Measurements from ENCODE around the gene NRXN3.
"Not testable (repeated sequence)": the region's sequence is repeated elsewhere in the genome, so short reads cannot be mapped to it uniquely, and the experiment has no call there.

NRXN3 gene

DNA sequence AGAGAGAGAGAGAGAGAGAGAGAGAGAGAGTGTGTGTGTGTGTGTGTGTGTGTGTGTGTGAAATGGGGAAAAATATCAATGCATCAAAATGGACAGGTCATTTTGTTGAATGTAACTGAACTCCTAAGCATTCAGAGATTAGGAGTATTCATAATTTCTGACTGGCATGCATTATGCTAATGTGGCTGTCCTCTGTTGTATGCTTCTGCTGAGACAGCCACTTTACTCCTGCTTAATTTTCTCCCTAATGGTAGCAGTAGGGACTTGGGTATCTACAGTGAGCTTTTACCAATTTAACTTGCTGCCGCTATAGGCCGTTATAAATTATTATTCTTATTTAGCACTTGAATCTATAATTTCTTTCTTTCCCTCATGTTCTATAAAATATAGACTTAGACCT is 924.8 kb downstream of the NRXN3 start:
- in situ Hi-C loops (cut with MboI; ENCODE audit: low sequenced_read_pairs), result no loop called here

DNA sequence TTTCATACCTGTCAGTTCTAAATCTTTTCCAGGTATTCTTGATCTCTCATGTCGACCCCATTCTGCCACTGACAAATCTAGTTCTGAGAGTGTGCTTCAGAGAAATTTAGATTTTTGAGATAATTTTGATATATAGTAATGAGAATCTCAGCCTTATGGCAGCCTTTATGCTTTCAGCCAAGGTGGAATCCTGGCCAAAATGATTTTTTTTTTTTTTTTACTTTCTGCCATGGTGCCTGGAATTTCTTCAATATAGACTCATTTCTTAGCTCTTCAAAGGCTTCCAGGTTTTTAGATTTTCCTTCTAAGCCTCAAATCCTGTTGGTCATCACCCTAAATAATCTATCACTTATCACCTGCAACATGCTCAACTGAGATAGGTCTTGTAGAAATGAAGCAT is 926.6 kb downstream of the NRXN3 start:
- in situ Hi-C loops (cut with MboI; ENCODE audit: low sequenced_read_pairs), result no loop called here

DNA sequence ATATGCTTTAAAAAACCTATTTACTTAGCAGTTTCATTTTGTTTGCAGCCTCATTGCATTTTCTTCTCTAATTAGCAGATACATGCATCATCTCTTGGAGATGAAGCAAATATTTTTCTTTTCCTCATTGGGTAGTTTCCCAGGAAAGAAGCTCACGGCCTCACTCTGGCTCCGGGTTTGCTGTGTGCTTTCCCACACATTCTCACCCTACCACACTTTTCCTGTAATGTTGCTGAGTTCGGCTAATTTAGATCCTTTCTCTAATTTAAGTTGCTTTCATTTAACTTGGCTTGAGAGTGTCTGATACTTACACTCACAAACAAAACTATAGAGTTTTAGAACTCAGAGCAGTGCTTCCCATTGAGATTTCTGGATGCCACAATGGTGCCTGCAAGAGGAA is 928.2 kb downstream of the NRXN3 start:
- in situ Hi-C loops (cut with MboI; ENCODE audit: low sequenced_read_pairs), result no loop called here

DNA sequence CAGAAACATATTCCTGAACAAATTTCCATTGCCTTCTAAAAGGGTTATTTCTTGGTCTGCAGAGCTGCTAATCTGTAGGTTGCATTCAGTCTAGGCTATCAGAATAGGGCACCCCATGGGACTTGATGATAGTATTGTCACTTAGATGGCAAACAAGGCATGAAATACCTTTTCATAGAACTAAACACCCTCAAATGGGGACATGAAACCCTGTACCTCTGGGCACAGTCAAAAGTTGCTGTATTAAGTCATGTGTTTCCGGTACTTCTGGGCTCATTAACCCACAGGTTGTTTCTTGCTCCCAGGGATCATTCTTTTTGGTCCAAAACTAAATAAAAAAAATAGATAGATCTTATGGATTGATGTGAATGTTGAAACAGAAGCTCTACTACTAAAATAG is 930.4 kb downstream of the NRXN3 start:
- in situ Hi-C loops (cut with MboI; ENCODE audit: low sequenced_read_pairs), result no loop called here

DNA sequence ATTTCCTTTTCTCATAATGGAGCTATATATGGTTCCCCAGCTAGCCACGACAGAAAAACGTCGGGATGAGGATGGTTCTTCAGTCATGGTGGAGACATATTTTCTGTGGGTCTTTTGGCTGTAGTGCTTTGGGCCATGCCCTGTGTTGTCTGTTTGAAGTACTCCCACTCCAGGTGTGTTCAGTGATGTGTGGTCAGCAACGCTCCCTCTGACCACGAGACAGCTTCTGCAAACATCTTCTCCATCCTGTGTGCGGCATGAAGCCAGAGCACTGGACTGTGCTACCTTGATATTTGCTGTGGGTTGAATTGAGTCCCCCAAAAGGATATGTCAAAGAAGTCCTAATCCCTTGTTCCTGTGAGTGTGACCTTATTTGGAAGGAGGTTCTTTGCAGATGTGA is 931.2 kb downstream of the NRXN3 start:
- in situ Hi-C loops (cut with MboI; ENCODE audit: low sequenced_read_pairs), result no loop called here

DNA sequence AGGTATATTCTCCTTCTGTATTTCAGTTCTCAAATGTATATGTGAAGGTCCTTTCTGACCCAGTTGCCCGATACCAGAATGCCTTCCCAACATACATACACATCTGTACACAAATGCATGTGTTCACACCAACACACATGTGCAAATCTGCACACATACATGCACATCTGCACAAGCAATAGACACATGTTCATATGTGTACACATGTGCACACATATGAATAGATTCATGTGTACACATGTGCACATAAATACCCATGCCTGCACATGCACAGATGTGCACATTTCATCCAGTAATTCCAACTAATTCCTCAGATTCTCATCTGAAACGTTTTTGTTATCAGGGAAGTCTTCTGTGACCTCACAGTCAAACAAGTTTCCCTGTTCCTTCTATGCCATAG is 933.6 kb downstream of the NRXN3 start:
- in situ Hi-C loops (cut with MboI; ENCODE audit: low sequenced_read_pairs), result no loop called here

DNA sequence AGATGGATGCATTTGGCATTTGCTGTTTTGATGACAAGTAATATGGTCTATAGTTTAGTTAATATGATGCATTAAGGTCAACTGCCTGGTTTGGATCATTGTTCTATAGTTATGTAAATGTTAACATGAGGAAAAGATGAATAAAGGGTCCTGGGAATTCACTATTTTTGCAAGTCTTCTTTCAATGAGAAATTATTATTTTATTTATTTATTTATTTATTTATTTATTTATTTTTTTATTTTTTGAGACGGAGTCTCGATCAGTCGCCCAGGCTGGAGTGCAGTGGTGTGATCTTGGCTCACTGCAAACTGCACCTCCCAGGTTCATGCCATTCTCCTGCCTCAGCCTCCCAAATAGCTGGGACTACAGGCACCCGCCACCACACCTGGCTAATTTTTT is 940.4 kb downstream of the NRXN3 start:
- in situ Hi-C loops (cut with MboI; ENCODE audit: low sequenced_read_pairs), result not testable (repeated sequence)

DNA sequence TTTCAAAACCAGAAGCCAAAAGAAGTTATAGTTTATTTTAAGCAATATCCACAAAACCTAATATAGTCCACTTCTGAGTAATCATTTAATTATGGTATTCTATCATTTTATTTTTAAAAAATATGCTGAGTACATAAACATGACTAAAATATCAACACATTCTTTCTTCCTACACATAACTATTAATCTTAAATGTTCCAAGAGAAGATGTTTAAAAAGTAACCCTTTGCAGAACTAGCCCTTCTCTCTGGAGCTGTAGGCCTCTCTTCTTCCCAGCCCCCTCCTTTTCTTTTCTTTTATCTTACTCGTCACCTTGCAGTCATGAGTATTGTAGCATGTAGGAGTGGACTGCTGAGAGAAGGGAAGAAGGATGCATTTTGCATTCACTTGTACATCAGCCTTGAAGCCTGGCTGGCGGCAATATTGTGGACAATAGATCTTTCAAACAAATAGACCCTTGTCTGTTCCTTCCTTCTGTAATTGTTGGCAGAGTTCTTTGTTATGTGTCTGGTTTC is 941.9 kb downstream of the NRXN3 start:
- in situ Hi-C loops (cut with MboI; ENCODE audit: low sequenced_read_pairs), result no loop called here

DNA sequence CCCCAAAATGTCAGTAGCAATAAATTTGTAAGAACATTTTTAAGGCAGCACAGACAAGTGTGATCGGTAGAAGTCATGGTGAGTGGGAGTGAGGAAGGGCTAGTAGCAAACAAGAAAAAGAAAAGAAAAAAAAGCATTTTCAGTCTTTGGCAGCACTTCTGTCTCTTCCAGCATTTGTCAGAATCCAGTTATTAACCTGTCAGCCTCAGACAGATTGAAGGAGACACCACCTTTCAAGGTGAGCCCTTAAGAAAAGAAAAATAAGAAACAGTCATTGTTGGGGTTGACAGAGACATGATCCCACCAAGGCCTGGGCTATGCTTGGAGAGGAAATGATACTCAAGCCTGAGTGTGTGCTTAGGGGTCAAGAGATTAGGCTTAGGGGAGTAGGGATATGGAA is 947.4 kb downstream of the NRXN3 start:
- in situ Hi-C loops (cut with MboI; ENCODE audit: low sequenced_read_pairs), result no loop called here

DNA sequence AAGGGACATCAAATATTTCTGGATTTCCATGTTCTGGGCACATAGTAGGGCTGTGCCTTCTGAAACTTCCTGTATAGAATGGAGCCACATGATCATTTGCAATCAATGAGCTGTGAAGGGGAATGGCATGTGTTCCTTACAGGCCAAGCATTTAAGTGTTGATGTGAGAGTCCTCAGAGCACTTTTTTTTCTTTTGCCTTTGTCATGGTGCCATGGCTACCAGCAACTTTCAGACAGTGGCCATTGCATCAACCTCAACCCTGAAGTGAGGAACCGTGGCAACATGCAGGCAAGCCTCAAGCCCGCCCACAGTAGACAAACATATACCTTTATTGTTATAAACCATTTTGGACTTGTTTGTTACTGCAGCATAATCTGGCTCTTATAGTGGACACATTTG is 948.1 kb downstream of the NRXN3 start:
- in situ Hi-C loops (cut with MboI; ENCODE audit: low sequenced_read_pairs), result no loop called here

DNA sequence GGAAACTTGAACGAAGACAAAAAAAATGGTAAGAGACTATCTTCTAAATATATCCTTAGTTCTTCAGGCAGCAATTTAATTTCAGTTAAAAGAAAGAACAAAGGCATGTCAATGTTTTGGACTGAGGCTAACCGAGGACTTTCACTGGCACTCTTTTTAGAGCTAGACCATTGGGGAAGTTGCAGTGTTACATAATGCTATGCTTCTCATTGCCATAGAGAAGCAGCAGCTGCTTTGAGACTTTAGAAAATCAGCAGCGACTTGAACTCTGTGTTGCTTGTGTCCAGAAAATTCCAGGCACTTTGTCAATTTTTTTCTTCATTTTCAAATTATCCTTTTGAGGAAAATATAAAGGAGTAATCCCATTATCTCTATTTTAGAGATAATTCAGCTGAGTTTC is 964.2 kb downstream of the NRXN3 start:
- in situ Hi-C loops (cut with MboI; ENCODE audit: low sequenced_read_pairs), result no loop called here

DNA sequence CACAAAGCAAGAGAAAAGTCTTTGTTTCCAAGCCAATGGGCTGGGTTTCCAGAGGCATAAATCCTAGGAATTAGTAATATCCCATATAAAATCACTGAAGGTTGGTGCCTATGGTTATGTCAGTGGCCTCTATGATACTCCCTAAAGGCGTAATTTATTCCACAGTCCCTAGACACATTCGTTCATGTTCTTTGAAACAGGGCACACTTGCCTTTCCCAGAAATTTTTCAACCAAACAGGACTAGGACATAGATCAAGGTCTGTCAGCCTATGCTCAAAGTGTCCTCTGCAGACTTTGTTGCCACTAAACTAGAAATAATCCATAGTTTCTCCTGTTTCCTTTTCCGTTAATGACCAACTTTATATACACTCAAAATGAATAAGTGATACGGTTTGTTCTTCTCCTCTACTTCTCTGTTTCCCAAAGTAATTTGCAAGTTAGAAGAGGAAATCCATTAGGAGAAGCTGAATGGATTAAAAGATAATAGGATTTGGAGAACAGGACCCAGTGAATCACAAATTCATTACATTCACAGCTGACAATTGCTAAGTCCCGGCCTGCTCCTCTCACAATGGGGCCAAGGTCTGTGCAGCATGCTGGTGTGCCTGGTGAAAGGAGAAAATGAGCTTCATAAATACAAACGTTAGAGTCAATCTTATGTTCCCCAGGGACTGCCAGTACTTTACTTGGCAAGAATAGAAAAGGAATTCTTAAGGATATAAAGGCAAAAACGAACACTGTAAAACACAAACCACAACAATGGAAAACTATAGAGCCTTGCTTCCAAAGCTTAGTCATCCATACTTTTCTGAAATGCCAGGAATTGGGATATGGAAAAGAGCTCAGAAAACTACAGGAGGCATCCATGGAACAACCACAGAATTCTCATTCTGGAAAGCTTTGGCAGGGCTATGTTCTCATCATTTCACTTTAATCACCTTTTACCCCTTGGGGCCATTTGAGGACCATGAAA is 966.2 kb downstream of the NRXN3 start:
- in situ Hi-C loops (cut with MboI; ENCODE audit: low sequenced_read_pairs), result no loop called here

DNA sequence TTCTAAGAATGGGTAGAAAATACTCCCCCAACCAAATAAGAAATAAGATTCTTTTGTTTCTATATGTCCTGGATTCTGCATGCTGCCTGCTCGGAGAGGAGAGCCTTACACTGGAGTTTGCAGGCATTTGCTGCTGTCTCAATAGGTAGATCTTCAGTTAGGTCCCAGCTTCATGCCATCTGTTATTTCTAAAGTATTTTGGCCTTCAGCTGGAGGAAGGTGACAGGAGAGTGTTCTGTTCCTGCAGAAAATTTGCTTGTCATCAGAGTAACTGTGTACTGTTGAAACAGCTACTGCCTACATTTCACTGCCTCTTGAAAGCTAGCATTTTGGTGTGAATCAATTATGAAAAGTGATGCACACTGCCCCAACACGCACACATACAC is 966.9 kb downstream of the NRXN3 start:
- in situ Hi-C loops (cut with MboI; ENCODE audit: low sequenced_read_pairs), result no loop called here

DNA sequence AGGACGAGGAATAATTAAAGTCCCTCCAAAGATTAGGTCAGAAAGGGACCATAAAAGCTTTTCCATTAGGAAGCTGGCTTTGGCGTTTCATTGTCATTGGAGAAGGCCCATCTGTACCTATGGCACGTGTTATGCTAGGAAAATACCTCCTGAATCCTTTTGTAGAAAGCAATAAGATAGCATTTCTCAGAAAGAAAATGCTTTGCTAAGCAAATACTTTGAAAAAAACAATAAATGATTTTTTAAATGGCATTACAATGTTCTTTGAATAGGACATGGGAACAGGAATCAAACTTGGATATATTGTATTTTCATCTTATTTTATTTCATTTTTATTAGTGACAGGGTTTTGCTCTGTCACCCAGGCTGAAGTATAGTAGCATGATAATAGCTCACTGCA is 967.7 kb downstream of the NRXN3 start:
- in situ Hi-C loops (cut with MboI; ENCODE audit: low sequenced_read_pairs), result no loop called here

DNA sequence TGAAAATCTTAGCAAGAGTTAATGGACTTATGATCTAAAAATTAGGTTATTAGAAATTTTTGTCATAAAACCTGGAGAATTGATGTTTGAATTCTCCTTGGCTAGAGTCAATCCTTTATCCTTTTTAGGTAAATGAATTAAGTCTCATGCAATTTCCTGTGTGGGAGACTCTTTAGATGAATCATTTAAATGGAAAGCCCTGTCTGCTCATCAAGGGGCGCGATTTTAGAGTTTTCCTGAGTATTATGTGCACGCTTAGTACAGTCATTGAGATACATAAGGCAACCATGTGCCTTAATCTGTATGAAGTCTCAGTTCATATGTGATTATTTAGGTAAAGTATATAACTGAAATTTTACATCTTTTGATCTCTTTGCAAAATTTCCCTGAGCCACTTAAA is 974.7 kb downstream of the NRXN3 start:
- in situ Hi-C loops (cut with MboI; ENCODE audit: low sequenced_read_pairs), result no loop called here

DNA sequence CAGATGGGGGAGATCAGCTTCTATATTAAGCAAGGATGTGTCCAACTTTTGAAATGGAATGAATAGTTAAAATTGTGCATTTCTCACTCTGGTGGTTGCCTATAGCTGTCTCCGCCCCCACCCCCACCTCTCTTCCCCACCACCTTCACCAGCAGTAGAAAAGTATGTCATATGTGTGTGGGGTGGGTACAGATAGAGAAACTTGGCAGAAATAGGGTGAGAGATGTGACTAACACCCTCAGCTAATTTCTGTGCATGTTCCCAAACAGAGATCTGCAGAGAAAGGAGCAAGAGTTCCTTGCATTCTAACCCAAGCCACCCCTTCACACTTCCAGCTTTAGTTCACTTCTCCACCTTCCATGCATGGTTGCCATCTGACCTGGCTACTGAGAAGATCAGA is 980.1 kb downstream of the NRXN3 start:
- in situ Hi-C loops (cut with MboI; ENCODE audit: low sequenced_read_pairs), result no loop called here

DNA sequence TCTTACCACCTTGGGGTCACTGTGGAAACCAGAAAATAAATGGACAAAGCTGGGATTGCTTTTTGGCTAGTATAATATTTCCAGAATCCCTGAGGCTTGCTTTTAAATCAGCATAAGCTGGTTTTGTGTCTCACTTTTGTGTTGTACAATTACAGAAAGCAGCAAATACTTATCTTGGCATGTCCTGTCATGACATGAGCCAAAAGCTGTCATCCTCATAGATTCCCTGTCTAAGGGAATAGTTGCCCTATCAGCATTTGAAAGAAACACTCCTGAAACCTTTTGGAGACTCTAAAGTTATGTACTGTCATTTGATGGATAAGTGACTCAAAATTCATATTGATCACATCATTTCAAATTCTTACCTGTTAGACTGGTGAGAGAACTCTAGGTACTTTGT is 987.2 kb downstream of the NRXN3 start:
- in situ Hi-C loops (cut with MboI; ENCODE audit: low sequenced_read_pairs), result no loop called here

DNA sequence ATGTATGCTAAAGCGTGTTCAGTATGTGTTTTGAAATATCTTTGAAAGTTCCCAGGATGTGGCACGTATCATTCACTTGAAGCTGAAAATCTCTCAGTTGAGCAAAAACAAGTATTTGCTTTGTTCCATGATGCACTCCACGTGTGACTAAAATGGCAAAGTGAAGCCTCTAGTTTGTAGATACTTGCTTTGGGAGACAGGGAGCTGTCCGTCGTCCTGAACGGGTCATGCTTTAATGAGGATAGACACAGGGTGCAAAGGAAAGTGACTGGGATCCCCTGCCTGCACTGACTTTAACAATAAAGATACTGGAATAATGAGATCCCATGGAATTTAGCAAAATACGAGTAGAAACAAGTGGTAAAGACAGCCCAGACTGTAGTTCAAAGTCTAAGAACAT is 991.4 kb downstream of the NRXN3 start:
- in situ Hi-C loops (cut with MboI; ENCODE audit: low sequenced_read_pairs), result no loop called here

DNA sequence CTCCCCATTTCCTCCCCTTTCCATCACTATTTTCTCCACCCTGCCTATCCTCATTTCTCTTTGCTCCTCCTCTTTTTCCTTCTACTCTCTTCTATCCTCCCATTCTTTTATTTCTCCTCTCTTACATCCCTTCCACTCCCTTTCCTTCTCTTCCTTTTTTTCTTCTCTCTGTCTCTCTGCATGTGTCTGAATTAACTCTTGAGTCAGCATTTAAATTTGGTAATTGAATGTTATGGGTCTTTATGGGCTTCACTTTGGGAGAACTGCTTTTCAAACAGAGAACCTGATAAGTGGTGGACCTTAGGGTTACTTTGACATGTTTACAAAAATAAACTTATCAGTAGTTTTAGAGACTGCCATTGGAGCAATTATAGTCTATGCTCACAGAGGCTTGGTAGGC is 992.7 kb downstream of the NRXN3 start:
- in situ Hi-C loops (cut with MboI; ENCODE audit: low sequenced_read_pairs), result no loop called here

DNA sequence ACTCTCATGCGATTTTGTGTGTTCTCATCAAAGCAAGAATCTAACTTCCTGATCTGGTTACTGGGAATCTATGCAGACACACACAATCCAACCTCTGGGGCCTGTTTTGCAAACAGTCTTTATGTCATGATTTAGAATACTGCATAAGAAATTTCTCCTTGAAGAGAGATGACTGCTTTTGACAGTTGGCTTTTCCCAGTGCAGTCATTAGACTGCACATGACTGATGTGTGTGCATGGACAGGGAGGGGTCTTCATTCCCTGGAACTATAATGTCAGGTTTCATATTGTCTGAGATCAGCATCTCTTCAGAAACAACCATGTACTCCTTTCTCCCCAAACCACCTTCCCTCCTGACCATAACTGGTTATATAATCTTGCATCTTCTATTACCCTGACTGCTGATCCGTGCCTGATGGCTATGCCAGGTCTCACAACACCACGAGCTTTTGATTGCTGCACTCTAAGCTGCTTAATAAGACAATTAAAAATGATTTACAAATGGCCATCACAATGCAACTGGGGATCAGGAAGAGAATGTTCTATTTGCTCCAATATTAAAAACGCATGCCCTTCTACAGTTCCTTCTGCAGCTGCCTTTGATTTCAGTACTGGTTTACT is 995.4 kb downstream of the NRXN3 start:
- in situ Hi-C loops (cut with MboI; ENCODE audit: low sequenced_read_pairs), result no loop called here

DNA sequence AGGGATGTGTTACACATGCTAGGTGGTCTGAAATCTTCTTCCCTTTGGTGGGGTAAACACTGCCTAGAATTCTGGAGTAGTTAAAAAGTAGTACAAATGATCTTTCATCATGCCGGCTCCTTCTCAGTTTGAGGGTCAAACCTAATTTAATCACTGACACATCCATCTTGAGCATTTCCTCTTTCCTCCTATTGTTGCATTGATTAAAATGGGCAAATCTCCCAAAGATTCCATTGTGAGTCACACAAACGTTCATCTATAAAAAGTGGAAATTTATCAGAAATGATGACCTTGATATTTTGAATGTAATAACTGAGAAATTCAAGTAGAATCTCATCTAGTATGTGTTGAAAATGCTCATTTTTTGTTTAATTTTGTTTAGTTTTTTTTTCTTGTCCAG is 996.0 kb downstream of the NRXN3 start:
- in situ Hi-C loops (cut with MboI; ENCODE audit: low sequenced_read_pairs), result no loop called here

DNA sequence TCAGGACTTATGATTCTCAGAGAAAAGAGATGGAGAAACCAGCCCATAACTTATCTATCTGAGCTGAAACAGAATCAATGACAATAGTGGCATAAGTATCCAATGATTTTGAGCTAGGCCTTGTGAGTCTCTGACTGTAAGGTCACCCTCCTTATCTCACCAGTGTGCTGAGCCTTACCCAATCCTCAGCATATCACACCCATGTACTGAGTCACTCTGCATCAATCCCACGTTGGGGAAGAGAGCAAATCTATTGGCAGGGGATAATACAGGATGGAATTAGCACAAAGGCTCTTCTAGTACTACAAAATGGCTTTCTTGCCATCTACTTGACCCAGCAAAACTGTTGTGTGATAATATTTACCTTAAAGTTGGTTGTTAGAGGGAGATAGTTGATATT is 997.8 kb downstream of the NRXN3 start:
- in situ Hi-C loops (cut with MboI; ENCODE audit: low sequenced_read_pairs), result no loop called here

Data from HL-60/S4 treated with phorbol 12-myristate 13-acetate at 8.2 ng/mL for 4 days and 3 days (cell line).